Left renal pelvis (tissue), 4 donors: ENCODE results near the gene LRP4. TPM values are rescaled to one million over a fixed set of nuclear protein-coding genes. Genes with fewer than 3 reads are reported as not detected.

Experiments used
- polyA plus RNA-seq, 4 donors: library from polyadenylated mRNA; unstranded; fragments of 120-200 nt; gene quantifications; one replicate each; pipeline ENCODE4 v1.2.1, GENCODE V29; 2013; ENCODE audit not compliant: insufficient read length in 4 of 4

Gene LRP4
- polyA plus RNA-seq, 4 donors, result 20.3 to 30.3 (median 27.2) TPM

Other genes with a start within 250 kb of the LRP4 start
- 10 to 100 TPM; 50.7 to 68.0 (median 59.6) TPM for gene ARHGAP1, start 217.9 kb downstream of the LRP4 start, polyA plus RNA-seq
- gene ZNF408, start 217.5 kb downstream of the LRP4 start, polyA plus RNA-seq, result 10 to 100 TPM in 1 of 4 donors, 1 to 10 TPM in 3; 7.0 to 11.0 (median 8.8) TPM
- gene F2, start 199.3 kb downstream of the LRP4 start, polyA plus RNA-seq, result 1 to 10 TPM in 1 of 4 donors, under 1 TPM in 2, not detected in 1; 0.34 to 3.0 (median 0.41) TPM
- 100 to 1,000 TPM in 2 of 4 donors, 10 to 100 TPM in 2; 79.9 to 118 (median 98.6) TPM for gene CKAP5, start 72.3 kb downstream of the LRP4 start, polyA plus RNA-seq
- gene CSTPP1, start 18.2 kb upstream of the LRP4 start, polyA plus RNA-seq, result 10 to 100 TPM; 32.5 to 61.5 (median 55.1) TPM